ENCODE measurements around the gene NOTCH3. TPM values are rescaled to one million over a fixed set of nuclear protein-coding genes. Genes with fewer than 3 reads are reported as not detected.

Gene NOTCH3
- total RNA-seq, 1 donor, result 51.8 TPM

- H3K36me3 ChIP-seq (ENCODE audit: insufficient read depth, low read length), result peaks cover 81% of the 10 kb centered on the region
- H3K27ac ChIP-seq (ENCODE audit: low read depth, low read length), result no peak overlapping the region
- H4K20me1 ChIP-seq (ENCODE audit: insufficient read depth, low read length), result no peaks in the 10 kb centered on the region
- no peaks in the 10 kb centered on the region for H3K9me3 ChIP-seq (ENCODE audit: low read depth, low read length)
- H3K27me3 ChIP-seq (ENCODE audit: insufficient read depth, low read length), result no peaks in the 10 kb centered on the region
- no peak overlapping the region for H2AFZ ChIP-seq (ENCODE audit: low read length)
- no peak for DNase-seq (ENCODE audit: insufficient read length, low spot score, missing footprints)
- H3K4me2 ChIP-seq (ENCODE audit: insufficient read depth, low read length), result no peak overlapping the region
- H3K4me3 ChIP-seq (ENCODE audit: insufficient read depth, low read length), result no peak overlapping the region
- TF ChIP-seq CTCF (IDR thresholded peaks at IDR 0.05; ENCODE audit: extremely low read depth, low read depth, low read length), result no peak
- H3K4me1 ChIP-seq (ENCODE audit: insufficient read depth, low read length), result no peaks in the 10 kb centered on the region
- H3K79me2 ChIP-seq (ENCODE audit: insufficient read depth, low read length), result no peaks in the 10 kb centered on the region
Observed at GRCh38 chr19:15170345-15170744, 30.4 kb downstream of the NOTCH3 start.

- Histone ChIP-seq H3K79me2 (ENCODE audit: insufficient read depth, low read length) (no peaks in the 10 kb centered on the region), H3K27me3 (ENCODE audit: insufficient read depth, low read length) (no peaks in the 10 kb centered on the region), H3K4me3 (ENCODE audit: insufficient read depth, low read length) (no peak overlapping the region), H4K20me1 (ENCODE audit: insufficient read depth, low read length) (no peaks in the 10 kb centered on the region), H3K36me3 (ENCODE audit: insufficient read depth, low read length) (peaks cover 84% of the 10 kb centered on the region), H3K4me2 (ENCODE audit: insufficient read depth, low read length) (no peak overlapping the region), H3K9me3 (ENCODE audit: low read depth, low read length) (no peaks in the 10 kb centered on the region), H3K4me1 (ENCODE audit: insufficient read depth, low read length) (no peaks in the 10 kb centered on the region), H3K27ac (ENCODE audit: low read depth, low read length) (no peak overlapping the region), H2AFZ (ENCODE audit: low read length) (no peak overlapping the region)
- no peak for TF ChIP-seq CTCF (IDR thresholded peaks at IDR 0.05; ENCODE audit: extremely low read depth, low read depth, low read length)
- DNase-seq (ENCODE audit: insufficient read length, low spot score, missing footprints), result peak; percentile 82
Observed at GRCh38 chr19:15169541-15170285, 31.1 kb downstream of the NOTCH3 start.

- H3K36me3 ChIP-seq (ENCODE audit: insufficient read depth, low read length), result peaks cover 85% of the 10 kb centered on the region
- no peaks in the 10 kb centered on the region for H3K79me2 ChIP-seq (ENCODE audit: insufficient read depth, low read length)
- no peak overlapping the region for H3K4me3 ChIP-seq (ENCODE audit: insufficient read depth, low read length)
- no peaks in the 10 kb centered on the region for H4K20me1 ChIP-seq (ENCODE audit: insufficient read depth, low read length)
- no peaks in the 10 kb centered on the region for H3K9me3 ChIP-seq (ENCODE audit: low read depth, low read length)
- DNase-seq (ENCODE audit: insufficient read length, low spot score, missing footprints), result peak; percentile 86
- no peak overlapping the region for H3K27ac ChIP-seq (ENCODE audit: low read depth, low read length)
- H2AFZ ChIP-seq (ENCODE audit: low read length), result no peak overlapping the region
- no peak overlapping the region for H3K4me2 ChIP-seq (ENCODE audit: insufficient read depth, low read length)
- H3K4me1 ChIP-seq (ENCODE audit: insufficient read depth, low read length), result no peaks in the 10 kb centered on the region
- TF ChIP-seq CTCF (IDR thresholded peaks at IDR 0.05; ENCODE audit: extremely low read depth, low read depth, low read length), result no peak
- no peaks in the 10 kb centered on the region for H3K27me3 ChIP-seq (ENCODE audit: insufficient read depth, low read length)
Observed at GRCh38 chr19:15166700-15167099, 34.1 kb downstream of the NOTCH3 start.

- H3K27me3 ChIP-seq (ENCODE audit: insufficient read depth, low read length), result no peaks in the 10 kb centered on the region
- H3K9me3 ChIP-seq (ENCODE audit: low read depth, low read length), result no peaks in the 10 kb centered on the region
- H3K4me1 ChIP-seq (ENCODE audit: insufficient read depth, low read length), result no peaks in the 10 kb centered on the region
- no peaks in the 10 kb centered on the region for H4K20me1 ChIP-seq (ENCODE audit: insufficient read depth, low read length)
- H3K36me3 ChIP-seq (ENCODE audit: insufficient read depth, low read length), result peaks cover 64% of the 10 kb centered on the region
- H3K4me3 ChIP-seq (ENCODE audit: insufficient read depth, low read length), result no peak overlapping the region
- DNase-seq (ENCODE audit: insufficient read length, low spot score, missing footprints), result peak; percentile 91
- H3K4me2 ChIP-seq (ENCODE audit: insufficient read depth, low read length), result no peak overlapping the region
- no peak overlapping the region for H3K27ac ChIP-seq (ENCODE audit: low read depth, low read length)
- peak; percentile 53 for TF ChIP-seq CTCF (IDR thresholded peaks at IDR 0.05; ENCODE audit: extremely low read depth, low read depth, low read length)
- H2AFZ ChIP-seq (ENCODE audit: low read length), result no peak overlapping the region
- H3K79me2 ChIP-seq (ENCODE audit: insufficient read depth, low read length), result no peaks in the 10 kb centered on the region
Observed at GRCh38 chr19:15161028-15161984, 39.5 kb downstream of the NOTCH3 start.

All from osteoblast (primary cell).